HEK293 (cell line): Measurements from ENCODE around the gene ZNF648.
A peak's percentile ranks its signal among the peaks of the same experiment; 100 is the strongest.

Experiments
- GLI4 ChIP-seq: fragments of 450-650 bp; formaldehyde crosslinking; IDR thresholded peaks from 2 replicates; pipeline ENCODE4 v1.5.1; 2016; ENCODE audit warnings: missing biosample characterization, missing genetic modification characterization
- GLIS2 ChIP-seq: fragments of 450-650 bp; formaldehyde crosslinking; IDR thresholded peaks from 2 replicates; pipeline ENCODE4 v1.5.1; 2016; ENCODE audit warnings: missing biosample characterization, missing genetic modification characterization
- KLF1 ChIP-seq: fragments of 450-650 bp; formaldehyde crosslinking; IDR thresholded peaks from 2 replicates; pipeline ENCODE4 v1.5.1; 2016; ENCODE audit warnings: missing biosample characterization, missing genetic modification characterization
- KLF10 ChIP-seq: fragments of 450-650 bp; IDR thresholded peaks from 2 replicates; pipeline ENCODE4 v1.5.1; 2018; ENCODE audit warnings: missing biosample characterization, mild to moderate bottlenecking, missing genetic modification characterization
- KLF9 ChIP-seq: fragments of 450-650 bp; formaldehyde crosslinking; IDR thresholded peaks from 2 replicates; pipeline ENCODE4 v1.5.1; 2016; ENCODE audit warnings: missing biosample characterization, missing genetic modification characterization, low read depth
- SCRT2 ChIP-seq: fragments of 450-650 bp; formaldehyde crosslinking; IDR thresholded peaks from 2 replicates; pipeline ENCODE4 v1.5.1; 2016; ENCODE audit warnings: missing biosample characterization, missing genetic modification characterization
- SP2 ChIP-seq: fragments of 450-650 bp; formaldehyde crosslinking; IDR thresholded peaks from 2 replicates; pipeline ENCODE4 v1.5.1; 2016; ENCODE audit warnings: missing biosample characterization, missing genetic modification characterization
- SP3 ChIP-seq: fragments of 450-650 bp; formaldehyde crosslinking; IDR thresholded peaks from 2 replicates; pipeline ENCODE4 v1.5.1; 2016; ENCODE audit warnings: missing biosample characterization, missing genetic modification characterization
- SP7 ChIP-seq: fragments of 450-650 bp; formaldehyde crosslinking; IDR thresholded peaks from 2 replicates; pipeline ENCODE4 v1.5.1; 2016; ENCODE audit warnings: missing biosample characterization, missing genetic modification characterization
- ZFP37 ChIP-seq: fragments of 450-650 bp; formaldehyde crosslinking; IDR thresholded peaks from 2 replicates; pipeline ENCODE4 v1.5.1; 2016; ENCODE audit warnings: missing biosample characterization, missing genetic modification characterization
- ZNF23 ChIP-seq: fragments of 450-650 bp; formaldehyde crosslinking; IDR thresholded peaks from 2 replicates; pipeline ENCODE4 v1.5.1; 2016; ENCODE audit warnings: missing biosample characterization, missing genetic modification characterization, borderline replicate concordance
- ZNF394 ChIP-seq: fragments of 450-650 bp; formaldehyde crosslinking; IDR thresholded peaks from 2 replicates; pipeline ENCODE4 v1.5.1; 2016; ENCODE audit warnings: missing biosample characterization, missing genetic modification characterization, mild to moderate bottlenecking, moderate library complexity, borderline replicate concordance
- ZNF501 ChIP-seq: fragments of 450-650 bp; formaldehyde crosslinking; IDR thresholded peaks from 2 replicates; pipeline ENCODE4 v1.5.1; 2016; ENCODE audit warnings: missing biosample characterization, missing genetic modification characterization
- ZNF530 ChIP-seq: fragments of 450-650 bp; formaldehyde crosslinking; IDR thresholded peaks from 2 replicates; pipeline ENCODE4 v1.5.1; 2016; ENCODE audit warnings: low read depth, missing biosample characterization, missing genetic modification characterization
- ZNF561 ChIP-seq: fragments of 450-650 bp; IDR thresholded peaks from 2 replicates; pipeline ENCODE4 v1.5.1; 2018; ENCODE audit warnings: missing biosample characterization, missing genetic modification characterization, borderline replicate concordance
- ZNF610 ChIP-seq: fragments of 450-650 bp; formaldehyde crosslinking; IDR thresholded peaks from 2 replicates; pipeline ENCODE4 v1.5.1; 2016; ENCODE audit warnings: missing biosample characterization, missing genetic modification characterization, borderline replicate concordance
- ZNF660 ChIP-seq: fragments of 450-650 bp; IDR thresholded peaks from 2 replicates; pipeline ENCODE4 v1.5.1; 2018; ENCODE audit warnings: missing biosample characterization, mild to moderate bottlenecking, missing genetic modification characterization
- ZNF677 ChIP-seq: fragments of 450-650 bp; IDR thresholded peaks from 2 replicates; pipeline ENCODE4 v1.5.0; 2018; ENCODE audit warnings: missing biosample characterization, mild to moderate bottlenecking, missing genetic modification characterization, moderate library complexity
- ZSCAN23 ChIP-seq: fragments of 450-650 bp; formaldehyde crosslinking; IDR thresholded peaks from 2 replicates; pipeline ENCODE4 v1.5.1; 2016; ENCODE audit warnings: missing biosample characterization, missing genetic modification characterization
- TF ChIP-seq, protein P1 (sequence below): fragments of 450-650 bp; formaldehyde crosslinking; IDR thresholded peaks from 2 replicates; pipeline ENCODE4 v1.5.1; 2016; ENCODE audit warnings: missing biosample characterization, missing genetic modification characterization
- TF ChIP-seq, protein P2 (sequence below): fragments of 450-650 bp; formaldehyde crosslinking; IDR thresholded peaks from 2 replicates; pipeline ENCODE4 v1.5.1; 2016; ENCODE audit warnings: missing biosample characterization, missing genetic modification characterization
- TF ChIP-seq, protein P3 (sequence below): fragments of 450-650 bp; formaldehyde crosslinking; IDR thresholded peaks from 2 replicates; pipeline ENCODE4 v1.5.1; 2016; ENCODE audit warnings: missing biosample characterization, missing genetic modification characterization
- TF ChIP-seq, protein P4 (sequence below): fragments of 450-650 bp; formaldehyde crosslinking; IDR thresholded peaks from 2 replicates; pipeline ENCODE4 v1.5.1; 2016; ENCODE audit warnings: missing biosample characterization, missing genetic modification characterization
- TF ChIP-seq, protein P5 (sequence below): fragments of 450-650 bp; formaldehyde crosslinking; IDR thresholded peaks from 2 replicates; pipeline ENCODE4 v1.5.1; 2016; ENCODE audit warnings: missing biosample characterization, missing genetic modification characterization

The ZNF648 gene

DNA sequence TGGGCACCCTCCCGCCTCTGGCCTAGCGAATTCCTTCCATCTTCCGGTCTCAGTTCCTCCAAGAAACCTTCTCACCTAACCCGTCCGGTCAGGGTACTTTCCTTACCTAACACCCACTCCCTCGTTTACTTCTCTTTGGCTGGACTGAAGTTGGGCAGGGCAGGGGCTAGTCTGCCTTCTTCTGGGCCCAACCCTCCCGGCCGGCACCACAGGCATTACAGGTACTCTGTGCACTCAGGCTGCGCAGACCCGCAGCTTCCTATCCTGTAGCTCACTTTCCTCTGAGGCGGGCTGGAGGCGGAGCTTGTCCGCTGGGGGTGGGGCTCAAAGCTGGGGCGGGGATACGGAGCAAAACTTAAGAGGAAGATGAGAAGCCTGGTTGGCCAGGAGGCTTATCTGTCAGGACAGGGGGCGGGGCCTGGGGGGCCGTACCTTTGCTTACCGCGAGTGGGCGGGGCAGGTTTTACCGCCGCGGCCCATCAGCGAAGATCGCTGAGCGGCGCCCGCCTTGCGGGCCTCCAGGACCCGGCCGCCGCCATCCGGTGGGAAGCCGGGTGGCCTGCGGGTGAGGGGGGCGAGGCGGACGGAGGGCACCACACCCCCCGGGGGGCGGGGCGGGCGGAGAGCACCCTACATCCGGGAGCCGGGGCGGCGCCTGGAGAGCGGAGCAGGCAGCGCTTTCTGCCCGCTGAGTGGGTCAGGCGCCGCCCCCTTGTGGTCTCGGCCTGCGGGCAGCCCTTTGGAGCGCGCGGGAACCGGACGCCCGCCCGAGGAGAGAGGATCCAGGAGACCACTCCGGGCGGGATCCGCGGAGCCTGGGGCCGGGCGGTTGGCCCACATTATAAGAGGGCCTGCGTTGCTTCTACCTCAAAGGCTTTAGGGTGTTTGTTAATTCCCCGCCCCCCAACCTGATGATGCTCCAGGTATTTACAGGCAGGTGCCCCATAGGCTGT is 31.9 kb downstream of the ZNF648 start (continued):
- TF ChIP-seq, protein P1, sequence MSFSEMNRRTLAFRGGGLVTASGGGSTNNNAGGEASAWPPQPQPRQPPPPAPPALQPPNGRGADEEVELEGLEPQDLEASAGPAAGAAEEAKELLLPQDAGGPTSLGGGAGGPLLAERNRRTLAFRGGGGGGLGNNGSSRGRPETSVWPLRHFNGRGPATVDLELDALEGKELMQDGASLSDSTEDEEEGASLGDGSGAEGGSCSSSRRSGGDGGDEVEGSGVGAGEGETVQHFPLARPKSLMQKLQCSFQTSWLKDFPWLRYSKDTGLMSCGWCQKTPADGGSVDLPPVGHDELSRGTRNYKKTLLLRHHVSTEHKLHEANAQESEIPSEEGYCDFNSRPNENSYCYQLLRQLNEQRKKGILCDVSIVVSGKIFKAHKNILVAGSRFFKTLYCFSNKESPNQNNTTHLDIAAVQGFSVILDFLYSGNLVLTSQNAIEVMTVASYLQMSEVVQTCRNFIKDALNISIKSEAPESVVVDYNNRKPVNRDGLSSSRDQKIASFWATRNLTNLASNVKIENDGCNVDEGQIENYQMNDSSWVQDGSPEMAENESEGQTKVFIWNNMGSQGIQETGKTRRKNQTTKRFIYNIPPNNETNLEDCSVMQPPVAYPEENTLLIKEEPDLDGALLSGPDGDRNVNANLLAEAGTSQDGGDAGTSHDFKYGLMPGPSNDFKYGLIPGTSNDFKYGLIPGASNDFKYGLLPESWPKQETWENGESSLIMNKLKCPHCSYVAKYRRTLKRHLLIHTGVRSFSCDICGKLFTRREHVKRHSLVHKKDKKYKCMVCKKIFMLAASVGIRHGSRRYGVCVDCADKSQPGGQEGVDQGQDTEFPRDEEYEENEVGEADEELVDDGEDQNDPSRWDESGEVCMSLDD (tag by site-specific recombination): peak; percentile 32; the same call in 1 of the 2 replicates
- peak; percentile 90 for TF ChIP-seq KLF10 (tag by site-specific recombination)
- peak; percentile 70 for TF ChIP-seq KLF1 (tag by site-specific recombination)
- TF ChIP-seq, protein P2, sequence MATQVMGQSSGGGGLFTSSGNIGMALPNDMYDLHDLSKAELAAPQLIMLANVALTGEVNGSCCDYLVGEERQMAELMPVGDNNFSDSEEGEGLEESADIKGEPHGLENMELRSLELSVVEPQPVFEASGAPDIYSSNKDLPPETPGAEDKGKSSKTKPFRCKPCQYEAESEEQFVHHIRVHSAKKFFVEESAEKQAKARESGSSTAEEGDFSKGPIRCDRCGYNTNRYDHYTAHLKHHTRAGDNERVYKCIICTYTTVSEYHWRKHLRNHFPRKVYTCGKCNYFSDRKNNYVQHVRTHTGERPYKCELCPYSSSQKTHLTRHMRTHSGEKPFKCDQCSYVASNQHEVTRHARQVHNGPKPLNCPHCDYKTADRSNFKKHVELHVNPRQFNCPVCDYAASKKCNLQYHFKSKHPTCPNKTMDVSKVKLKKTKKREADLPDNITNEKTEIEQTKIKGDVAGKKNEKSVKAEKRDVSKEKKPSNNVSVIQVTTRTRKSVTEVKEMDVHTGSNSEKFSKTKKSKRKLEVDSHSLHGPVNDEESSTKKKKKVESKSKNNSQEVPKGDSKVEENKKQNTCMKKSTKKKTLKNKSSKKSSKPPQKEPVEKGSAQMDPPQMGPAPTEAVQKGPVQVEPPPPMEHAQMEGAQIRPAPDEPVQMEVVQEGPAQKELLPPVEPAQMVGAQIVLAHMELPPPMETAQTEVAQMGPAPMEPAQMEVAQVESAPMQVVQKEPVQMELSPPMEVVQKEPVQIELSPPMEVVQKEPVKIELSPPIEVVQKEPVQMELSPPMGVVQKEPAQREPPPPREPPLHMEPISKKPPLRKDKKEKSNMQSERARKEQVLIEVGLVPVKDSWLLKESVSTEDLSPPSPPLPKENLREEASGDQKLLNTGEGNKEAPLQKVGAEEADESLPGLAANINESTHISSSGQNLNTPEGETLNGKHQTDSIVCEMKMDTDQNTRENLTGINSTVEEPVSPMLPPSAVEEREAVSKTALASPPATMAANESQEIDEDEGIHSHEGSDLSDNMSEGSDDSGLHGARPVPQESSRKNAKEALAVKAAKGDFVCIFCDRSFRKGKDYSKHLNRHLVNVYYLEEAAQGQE: peak; percentile 63
- no peak for TF ChIP-seq ZNF23
- 0 out of 2 replicates have a peak, but pooled peaks have one; percentile 81 for TF ChIP-seq ZNF501 (tag by site-specific recombination)
- TF ChIP-seq SP3 (tag by site-specific recombination): peak; percentile 91
- peak; percentile 94 for TF ChIP-seq KLF9 (tag by site-specific recombination)
- peak; percentile 90 for TF ChIP-seq GLIS2 (tag by site-specific recombination)
- no peak for TF ChIP-seq ZNF394
- TF ChIP-seq, protein P3, sequence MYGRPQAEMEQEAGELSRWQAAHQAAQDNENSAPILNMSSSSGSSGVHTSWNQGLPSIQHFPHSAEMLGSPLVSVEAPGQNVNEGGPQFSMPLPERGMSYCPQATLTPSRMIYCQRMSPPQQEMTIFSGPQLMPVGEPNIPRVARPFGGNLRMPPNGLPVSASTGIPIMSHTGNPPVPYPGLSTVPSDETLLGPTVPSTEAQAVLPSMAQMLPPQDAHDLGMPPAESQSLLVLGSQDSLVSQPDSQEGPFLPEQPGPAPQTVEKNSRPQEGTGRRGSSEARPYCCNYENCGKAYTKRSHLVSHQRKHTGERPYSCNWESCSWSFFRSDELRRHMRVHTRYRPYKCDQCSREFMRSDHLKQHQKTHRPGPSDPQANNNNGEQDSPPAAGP (tag by site-specific recombination): no peak
- TF ChIP-seq ZNF561 (tag by site-specific recombination): peak; percentile 97
- TF ChIP-seq GLI4 (tag by site-specific recombination): no peak
- TF ChIP-seq ZSCAN23 (tag by site-specific recombination): 0 out of 2 replicates have a peak, but pooled peaks have one; percentile 31
- 0 out of 2 replicates have a peak, but pooled peaks have one; percentile 12 for TF ChIP-seq ZNF610 (tag by site-specific recombination)
- TF ChIP-seq, protein P4, sequence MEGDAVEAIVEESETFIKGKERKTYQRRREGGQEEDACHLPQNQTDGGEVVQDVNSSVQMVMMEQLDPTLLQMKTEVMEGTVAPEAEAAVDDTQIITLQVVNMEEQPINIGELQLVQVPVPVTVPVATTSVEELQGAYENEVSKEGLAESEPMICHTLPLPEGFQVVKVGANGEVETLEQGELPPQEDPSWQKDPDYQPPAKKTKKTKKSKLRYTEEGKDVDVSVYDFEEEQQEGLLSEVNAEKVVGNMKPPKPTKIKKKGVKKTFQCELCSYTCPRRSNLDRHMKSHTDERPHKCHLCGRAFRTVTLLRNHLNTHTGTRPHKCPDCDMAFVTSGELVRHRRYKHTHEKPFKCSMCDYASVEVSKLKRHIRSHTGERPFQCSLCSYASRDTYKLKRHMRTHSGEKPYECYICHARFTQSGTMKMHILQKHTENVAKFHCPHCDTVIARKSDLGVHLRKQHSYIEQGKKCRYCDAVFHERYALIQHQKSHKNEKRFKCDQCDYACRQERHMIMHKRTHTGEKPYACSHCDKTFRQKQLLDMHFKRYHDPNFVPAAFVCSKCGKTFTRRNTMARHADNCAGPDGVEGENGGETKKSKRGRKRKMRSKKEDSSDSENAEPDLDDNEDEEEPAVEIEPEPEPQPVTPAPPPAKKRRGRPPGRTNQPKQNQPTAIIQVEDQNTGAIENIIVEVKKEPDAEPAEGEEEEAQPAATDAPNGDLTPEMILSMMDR (tag by site-specific recombination): peak; percentile 82
- peak; percentile 53 for TF ChIP-seq SP7 (tag by site-specific recombination)
- TF ChIP-seq ZNF677: no peak
- TF ChIP-seq ZFP37: 0 out of 2 replicates have a peak, but pooled peaks have one; percentile 33
- TF ChIP-seq, protein P5, sequence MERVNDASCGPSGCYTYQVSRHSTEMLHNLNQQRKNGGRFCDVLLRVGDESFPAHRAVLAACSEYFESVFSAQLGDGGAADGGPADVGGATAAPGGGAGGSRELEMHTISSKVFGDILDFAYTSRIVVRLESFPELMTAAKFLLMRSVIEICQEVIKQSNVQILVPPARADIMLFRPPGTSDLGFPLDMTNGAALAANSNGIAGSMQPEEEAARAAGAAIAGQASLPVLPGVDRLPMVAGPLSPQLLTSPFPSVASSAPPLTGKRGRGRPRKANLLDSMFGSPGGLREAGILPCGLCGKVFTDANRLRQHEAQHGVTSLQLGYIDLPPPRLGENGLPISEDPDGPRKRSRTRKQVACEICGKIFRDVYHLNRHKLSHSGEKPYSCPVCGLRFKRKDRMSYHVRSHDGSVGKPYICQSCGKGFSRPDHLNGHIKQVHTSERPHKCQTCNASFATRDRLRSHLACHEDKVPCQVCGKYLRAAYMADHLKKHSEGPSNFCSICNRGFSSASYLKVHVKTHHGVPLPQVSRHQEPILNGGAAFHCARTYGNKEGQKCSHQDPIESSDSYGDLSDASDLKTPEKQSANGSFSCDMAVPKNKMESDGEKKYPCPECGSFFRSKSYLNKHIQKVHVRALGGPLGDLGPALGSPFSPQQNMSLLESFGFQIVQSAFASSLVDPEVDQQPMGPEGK (tag by site-specific recombination): peak; percentile 54; the same call in 1 of the 2 replicates
- TF ChIP-seq SP2 (tag by site-specific recombination): peak; percentile 86
- peak; percentile 71; the same call in 1 of the 2 replicates for TF ChIP-seq ZNF660 (tag by site-specific recombination)
- no peak for TF ChIP-seq ZNF530 (tag by site-specific recombination)
- peak; percentile 74 for TF ChIP-seq SCRT2 (tag by site-specific recombination)
